NCI-H1048 (cell line): Measurements from ENCODE around the gene PLCB3.

Source experiments
- DNase-seq: peaks from one replicate; lab custom pipeline; 2025; lab: John Stamatoyannopoulos, UW

Gene PLCB3

DNA sequence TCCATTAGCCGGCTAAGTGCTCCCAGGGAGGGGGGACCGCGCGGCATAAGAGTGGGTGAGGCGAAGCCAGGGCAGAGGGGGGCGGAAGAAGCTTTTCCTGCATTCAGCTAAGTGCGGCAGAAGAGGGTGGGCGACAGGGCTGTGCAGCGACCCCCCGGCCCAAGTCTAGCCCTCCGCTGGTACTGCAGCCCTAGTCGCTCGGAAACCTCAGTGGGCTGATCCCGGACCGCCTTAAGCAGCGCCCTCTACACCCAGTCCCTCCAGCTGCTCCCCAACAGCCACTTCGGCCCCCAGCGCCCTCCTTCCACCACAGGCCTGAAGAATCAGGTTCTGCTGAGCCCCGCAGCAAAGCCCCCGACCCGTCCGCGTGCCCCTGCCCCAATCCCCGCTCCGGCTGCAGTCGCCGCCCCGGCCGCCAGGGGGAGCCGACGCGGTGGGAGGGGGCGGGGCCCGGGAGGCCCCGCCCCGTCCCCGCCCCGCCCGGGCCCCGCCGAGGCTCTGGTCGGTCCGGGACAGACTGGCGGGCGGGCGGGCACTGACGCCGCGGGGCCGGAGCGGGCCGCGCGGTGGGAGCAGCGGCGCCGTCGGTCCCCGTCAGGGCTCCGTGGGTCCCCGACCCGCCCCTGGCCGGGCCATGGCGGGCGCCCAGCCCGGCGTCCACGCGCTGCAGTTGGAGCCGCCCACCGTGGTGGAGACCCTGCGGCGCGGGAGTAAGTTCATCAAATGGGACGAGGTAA lies at the start of gene PLCB3:
Gene PLCB3 (plus strand): TSS at position 515 of the 737 bp plus-strand sequence. CDS start 120 bp downstream, at position 635.
- DNase-seq = no peak

DNA sequence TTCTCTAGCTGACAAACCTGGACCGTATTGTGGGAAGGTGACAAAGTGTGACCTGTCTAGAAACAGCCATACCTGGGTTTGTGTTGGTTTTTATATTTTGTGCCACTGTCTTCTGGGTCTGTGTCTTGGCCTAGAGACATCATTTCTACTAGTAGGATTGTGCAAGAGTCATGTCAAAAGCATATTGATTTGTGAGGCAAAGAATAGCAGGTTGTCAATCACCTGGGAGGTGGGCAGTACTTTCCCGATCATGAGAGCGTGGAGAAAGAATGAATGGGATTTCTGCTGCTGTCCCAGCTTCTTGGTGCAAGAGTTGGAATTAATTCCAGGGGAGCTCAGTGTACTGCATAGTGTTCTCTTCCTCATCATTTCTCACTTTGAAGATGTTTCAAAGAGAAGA lies 49.8 kb upstream of the PLCB3 start:
- DNase-seq = no peak

DNA sequence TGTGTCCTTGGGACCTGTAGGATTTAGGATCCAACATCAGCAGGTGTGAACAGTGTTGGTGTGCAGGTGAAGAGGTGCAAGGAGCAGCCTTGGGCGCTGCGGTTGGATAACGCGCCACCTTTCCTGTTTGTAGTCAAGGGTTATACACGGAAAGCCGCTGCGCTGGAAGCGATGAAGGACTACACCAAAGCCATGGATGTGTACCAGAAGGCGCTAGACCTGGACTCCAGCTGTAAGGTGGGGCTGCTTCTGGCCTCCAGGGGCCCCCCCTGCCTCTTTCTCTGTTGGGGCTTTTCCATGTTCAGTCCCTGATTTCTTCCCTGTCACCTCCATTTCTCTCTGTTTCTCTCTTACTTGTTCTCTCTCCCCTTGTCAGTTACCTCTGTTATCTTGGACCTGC lies 48.3 kb upstream of the PLCB3 start:
- DNase-seq = no peak

DNA sequence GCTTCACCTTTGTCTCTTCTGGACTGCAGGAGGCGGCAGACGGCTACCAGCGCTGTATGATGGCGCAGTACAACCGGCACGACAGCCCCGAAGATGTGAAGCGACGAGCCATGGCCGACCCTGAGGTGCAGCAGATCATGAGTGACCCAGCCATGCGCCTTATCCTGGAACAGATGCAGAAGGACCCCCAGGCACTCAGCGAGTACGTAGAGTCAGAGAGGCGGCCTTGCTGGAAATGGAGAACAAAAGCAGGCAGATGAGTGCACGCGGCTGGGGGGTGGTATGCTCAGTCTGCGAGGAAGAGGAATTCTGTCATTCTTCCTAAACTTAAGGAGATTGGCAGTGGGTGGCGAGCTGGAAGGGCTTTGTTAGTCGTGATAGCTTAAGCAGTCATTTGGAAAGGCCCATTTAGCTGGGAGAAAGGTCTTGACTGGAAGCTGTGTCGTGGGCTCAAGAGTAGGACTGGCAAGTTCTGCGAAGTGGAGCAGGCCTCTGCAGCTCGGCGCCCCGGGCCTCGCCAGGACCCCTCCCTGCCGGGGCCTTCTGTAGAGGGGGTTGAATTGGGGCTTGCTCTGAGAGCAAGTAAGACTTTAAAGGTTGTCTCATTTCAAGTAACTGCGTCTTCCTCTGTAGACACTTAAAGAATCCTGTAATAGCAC lies 47.8 kb upstream of the PLCB3 start:
- no peak for DNase-seq

DNA sequence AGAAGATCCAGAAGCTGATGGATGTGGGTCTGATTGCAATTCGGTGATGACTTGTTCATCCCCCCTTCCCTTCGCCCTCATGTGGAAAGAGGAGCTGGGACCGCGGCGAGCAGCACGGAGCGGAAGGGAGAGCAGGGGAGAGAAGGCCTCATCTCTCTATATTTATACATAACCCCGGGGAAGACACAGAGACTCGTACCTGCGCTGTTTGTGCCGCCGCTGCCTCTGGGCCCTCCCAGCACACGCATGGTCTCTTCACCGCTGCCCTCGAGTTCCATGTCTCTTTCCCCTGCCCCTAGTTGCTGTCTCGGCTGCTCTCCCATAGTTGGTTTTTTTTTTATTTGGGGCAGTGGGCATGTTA lies 47.3 kb upstream of the PLCB3 start:
- DNase-seq = no peak

DNA sequence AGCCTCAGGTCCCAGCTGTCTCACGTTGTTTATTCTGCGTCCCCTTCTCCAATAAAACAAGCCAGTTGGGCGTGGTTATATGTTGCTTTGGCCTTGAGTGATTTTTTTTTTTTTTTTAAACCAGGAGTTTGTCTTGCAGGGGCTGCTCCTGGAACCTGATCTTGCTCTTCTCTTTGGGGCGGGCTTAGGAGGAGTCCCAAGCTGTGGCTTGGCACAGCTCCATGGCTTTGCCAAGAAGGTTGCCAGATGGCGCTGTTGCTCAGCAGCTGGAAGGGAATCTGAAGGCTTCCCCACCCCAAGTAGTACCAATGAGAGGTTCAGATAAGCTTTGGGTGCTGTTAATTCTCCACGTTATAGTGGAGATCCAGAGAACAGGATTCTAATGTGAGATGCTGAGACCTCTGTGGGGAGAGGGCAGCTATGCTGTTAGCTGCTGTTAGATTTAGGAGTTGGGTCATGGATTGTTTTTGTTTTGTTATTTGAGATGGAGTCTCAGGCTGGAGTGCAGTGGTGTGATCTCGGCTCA lies 46.8 kb upstream of the PLCB3 start:
- DNase-seq = no peak

DNA sequence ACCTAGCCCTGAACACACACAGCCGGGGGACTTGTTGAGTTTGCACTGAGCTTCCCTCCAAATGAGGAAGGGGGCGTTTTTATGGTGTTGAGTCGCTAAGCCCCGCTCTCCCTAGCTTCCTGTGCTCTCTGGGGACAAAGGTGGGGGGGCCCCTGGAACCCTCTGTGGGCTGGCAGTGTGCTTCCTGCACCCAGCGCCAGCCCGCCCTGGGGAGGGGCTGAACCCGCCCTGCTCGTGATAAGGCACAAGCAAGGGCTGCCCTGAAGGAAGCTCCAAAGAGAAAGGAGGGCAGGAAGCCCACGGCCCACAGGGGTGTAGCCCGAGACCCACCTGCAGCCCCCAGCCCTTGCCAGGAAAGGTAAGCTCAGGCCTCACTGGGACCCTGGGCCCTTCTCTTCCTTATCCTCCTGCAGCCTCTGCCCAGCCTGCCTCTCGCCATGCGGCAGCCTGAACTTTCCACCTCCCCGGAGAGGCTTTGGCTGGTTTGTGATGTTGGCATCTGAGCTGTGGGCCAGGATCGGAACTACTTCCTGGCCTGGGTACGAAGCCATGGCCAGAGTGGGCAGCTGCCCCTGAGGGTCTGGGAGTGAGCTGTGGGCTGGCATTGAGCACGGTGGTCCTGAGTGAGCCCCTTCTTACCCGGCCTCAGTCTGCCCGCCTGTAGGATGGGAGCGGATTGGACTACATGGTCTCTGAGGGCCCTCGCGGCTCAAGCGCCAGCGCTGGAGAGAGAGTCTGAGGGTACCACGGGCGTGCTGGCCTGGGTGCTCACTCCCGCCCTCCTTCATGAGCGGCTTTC lies 44.7 kb upstream of the PLCB3 start, which contains the start of gene FERMT3:
Gene FERMT3 (plus strand): TSS at position 265 of the 799 bp plus-strand sequence. CDS start 644 bp downstream, outside the sequence.
- no peak for DNase-seq

DNA sequence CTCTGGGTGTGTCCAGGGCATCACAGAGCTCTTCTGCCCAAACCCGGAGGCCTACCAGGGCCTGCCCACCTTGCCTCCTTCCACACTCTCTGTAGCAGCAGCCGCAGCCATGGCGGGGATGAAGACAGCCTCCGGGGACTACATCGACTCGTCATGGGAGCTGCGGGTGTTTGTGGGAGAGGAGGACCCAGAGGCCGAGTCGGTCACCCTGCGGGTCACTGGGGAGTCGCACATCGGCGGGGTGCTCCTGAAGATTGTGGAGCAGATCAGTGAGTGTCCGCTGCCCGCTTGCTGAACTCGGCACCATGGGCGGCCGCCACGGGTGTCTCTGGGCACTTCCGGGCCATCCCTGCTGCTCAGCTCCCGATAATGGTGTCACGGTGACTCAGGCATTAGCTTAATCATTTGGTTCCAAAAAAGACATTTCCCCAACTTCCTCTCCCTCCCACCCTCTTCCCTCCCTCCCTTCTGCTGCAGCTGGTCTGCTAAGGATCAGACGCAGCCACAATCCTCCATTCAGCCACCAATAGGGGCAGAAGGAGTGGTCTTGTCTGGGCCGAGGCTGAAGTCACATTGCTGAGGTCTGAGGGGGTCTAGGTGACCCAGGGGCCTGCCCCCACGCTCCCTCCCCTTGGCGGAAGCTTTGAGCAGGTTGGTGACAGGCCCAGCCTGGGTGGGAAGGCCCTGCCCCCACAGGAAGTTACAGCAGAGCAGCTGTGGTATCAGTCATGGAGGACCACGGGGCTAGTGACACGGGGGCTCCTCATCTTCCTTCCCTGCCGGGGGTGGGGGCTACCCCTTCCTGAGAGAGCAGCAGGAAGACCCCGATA lies 43.9 kb upstream of the PLCB3 start:
- no peak for DNase-seq

DNA sequence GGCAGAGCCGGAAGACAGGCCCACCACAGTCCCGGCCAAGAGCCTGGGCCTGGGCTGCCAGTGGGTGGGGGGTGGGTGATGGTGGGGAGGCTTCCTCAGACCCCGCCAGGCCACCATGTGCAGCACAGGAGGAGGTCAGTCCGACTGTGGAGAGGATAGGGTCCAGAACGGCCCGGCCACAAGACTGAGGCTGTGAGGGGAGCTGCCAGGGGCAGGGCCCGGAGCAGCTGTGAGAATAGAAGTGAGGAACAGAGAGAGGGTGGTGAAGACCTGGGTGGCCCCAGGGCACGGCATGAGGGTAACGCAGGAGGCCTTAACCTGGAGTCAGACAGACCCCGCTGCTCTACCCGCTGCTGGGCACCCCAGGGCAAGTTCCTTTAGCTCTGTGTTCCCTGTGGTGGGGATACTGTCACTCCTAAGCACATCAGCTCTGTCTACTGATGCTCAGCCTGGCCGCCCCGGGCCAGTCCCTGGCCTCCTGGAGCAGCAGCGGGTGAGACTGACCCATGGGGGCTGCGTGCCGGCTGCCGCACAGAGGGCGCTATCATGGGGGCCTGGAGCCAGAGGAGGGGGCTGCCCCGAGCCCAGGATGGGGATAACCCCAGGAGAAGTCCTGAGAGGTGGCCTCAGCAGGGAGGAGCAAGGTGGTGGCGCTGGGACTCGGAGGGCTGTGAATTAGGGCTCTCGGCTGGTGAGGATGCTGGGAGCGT lies 43.1 kb upstream of the PLCB3 start:
- DNase-seq = no peak

DNA sequence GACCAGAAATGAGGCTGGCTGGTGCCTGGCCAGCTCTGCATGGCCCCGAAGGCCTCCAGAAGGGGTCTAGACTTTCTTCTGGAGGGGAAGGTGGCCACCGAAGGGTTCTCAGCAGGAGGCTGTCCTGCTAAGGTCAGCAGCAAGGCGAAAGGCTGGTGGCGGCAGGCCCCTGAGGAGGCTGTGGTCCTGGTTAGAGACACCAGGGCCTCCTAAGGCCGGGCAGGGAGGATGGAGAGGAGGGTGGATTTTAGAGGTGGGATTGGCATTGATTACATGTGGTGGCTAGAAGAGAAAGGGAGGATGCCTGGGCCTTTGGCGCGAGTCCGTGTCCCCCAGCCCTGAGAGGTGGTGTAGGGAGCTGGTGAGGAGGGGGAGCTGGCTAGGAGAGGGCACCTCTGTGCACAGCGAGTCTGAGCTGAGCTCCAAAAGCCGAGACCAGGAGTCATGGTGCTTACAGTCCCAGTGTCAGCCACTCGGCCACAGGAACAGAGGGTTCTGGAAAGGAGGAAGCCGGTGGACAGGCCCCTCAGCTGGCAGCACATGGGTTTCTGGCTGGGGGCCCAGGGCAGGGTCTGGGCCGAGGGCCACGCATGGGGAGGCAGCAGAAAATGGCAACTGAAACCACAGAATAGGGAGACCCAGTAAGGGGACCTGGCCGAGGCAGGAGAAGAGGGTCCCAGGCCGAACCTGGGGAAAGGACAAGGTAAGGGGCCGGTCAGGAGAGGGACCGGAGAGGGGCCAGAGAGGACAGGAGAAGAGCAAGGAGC lies 42.4 kb upstream of the PLCB3 start:
- DNase-seq = no peak

DNA sequence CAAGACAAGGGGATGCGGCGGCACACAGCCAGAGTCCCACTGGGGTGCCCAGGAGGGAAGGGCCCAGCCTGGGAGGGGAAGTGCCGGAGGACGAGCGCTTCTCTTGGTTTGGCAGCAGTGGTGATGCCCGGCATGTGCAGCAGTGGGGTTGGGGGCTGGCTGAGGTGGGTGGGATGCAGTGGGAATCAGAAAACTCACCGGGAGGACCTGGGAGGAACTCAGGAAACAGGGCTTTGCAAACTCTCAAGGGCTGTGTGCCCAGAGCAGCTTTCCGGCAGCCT lies 41.8 kb upstream of the PLCB3 start:
- no peak for DNase-seq

DNA sequence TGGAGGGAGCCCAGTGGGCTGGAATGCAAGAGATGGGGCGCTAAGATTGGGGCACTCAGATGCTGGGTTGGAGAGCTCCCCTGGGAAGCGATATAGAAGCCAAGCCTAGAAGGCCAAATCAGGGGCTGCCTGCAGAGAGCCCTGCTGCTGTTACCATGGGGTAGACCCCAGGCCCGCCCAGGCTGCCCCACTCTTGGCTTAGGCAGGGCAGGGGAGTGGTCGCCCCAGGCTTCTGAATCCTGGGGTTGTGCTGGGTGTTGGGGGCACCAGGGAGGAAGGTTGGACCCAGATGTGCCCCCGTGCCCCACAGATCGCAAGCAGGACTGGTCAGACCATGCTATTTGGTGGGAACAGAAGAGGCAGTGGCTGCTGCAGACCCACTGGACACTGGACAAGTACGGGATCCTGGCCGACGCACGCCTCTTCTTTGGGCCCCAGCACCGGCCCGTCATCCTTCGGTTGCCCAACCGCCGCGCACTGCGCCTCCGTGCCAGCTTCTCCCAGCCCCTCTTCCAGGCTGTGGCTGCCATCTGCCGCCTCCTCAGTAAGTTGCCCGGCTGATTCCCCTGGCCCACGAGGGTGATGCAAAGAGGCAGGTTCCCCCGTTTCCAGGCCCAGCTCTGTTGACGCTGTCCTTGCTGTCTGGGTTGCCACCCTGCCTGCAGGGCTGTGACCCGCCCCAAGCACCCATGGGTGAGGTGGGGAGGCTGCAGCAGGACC lies 40.9 kb upstream of the PLCB3 start:
- DNase-seq = no peak

DNA sequence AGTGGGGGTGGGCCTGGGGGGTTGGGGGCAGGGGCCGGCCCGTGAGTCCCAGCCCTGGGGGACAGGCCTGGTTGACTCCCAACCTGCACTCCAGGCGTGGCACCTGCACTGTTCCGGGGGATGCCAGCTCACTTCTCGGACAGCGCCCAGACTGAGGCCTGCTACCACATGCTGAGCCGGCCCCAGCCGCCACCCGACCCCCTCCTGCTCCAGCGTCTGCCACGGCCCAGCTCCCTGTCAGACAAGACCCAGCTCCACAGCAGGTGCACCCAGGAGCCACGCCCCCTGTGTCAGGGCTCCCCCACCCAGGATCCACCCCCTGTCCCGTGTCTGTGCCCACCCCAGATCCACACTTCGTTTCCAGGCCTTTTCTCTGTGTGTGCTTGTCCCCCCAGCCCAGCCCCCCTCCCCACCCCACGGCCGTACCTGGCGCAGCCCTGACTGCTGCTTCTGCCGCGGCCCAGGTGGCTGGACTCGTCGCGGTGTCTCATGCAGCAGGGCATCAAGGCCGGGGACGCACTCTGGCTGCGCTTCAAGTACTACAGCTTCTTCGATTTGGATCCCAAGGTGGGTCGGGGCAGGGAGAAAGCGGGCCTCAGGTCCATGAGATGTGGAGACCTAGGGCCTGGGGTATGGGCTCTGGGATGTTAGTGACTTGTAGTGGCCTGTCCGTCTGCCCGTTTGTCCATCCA lies 40.0 kb upstream of the PLCB3 start:
- DNase-seq = no peak

DNA sequence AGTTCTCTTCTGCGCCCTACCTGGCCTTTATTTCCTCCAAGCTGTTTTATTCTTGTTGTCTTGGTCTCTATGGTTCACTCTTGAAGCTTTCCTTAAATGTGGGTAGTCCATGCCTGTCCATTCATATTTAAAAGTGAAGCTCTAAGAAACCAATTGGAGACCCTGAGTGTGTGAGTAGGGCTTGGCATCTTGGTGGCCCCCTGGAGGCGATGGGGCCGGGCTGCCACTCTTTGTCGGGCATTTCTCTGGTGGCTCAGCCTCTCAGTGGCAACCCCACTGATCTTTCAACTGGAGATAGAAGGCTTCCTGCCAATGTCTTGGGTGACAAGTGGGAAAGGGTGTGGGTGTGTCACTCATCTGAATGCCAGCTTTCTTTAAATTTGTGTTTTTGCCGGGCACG lies 34.5 kb upstream of the PLCB3 start:
- no peak for DNase-seq

DNA sequence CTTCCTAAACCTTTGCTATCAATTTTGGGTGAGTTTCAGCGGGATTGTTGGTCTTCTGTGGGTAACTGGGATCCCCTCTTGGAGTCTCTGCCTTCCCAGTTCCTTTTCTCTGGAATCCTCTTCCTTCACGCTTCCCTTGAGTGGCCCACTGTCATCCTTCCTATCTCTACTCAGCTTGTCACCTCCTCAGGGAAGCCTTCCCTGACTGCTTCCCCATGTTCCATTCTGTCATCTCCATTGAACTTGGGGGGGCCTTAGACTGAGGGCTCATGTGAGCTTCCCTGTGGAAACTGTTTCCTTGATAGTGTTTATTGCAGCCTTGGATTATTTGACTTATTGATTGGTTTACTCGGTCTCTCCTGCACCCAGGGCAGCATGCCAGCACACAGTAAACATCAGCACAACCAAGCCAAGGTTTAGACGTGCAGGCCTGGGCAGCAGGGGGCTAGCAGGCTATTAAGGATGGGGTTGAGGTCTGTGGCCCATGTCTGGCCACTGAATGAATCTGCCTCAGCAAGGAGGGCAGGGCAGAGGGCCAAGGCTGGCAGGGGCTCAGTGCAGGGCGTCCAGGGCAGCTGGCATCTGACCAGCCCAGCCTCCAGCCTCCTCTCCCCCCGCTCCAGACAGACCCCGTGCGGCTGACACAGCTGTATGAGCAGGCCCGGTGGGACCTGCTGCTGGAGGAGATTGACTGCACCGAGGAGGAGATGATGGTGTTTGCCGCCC lies 32.5 kb upstream of the PLCB3 start:
- no peak for DNase-seq

DNA sequence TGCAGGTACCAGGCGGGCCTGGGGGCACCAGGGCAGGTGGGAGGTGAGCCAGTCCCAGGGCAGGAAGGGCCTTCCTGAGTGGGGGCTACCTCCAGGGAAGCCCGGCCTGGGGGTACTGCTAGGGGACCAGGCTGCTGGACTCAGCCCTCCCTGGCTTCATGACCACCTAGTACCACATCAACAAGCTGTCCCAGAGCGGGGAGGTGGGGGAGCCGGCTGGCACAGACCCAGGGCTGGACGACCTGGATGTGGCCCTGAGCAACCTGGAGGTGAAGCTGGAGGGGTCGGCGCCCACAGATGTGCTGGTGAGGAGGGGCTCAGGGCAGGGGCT lies 32.0 kb upstream of the PLCB3 start:
- no peak for DNase-seq

DNA sequence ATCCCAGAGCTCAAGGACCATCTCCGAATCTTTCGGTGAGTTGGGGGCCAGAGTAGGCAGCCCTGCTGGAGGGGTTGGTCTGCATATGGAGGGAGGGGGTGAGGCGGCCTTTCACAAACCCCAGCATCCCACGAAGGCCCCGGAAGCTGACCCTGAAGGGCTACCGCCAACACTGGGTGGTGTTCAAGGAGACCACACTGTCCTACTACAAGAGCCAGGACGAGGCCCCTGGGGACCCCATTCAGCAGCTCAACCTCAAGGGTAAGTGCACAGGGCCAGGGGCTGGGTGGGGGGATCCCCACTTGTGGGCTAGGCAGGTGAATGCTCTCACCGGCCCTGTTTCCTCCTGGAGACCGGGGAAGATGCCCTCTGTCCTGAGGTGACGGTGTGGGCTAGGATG lies 31.6 kb upstream of the PLCB3 start:
- no peak for DNase-seq

DNA sequence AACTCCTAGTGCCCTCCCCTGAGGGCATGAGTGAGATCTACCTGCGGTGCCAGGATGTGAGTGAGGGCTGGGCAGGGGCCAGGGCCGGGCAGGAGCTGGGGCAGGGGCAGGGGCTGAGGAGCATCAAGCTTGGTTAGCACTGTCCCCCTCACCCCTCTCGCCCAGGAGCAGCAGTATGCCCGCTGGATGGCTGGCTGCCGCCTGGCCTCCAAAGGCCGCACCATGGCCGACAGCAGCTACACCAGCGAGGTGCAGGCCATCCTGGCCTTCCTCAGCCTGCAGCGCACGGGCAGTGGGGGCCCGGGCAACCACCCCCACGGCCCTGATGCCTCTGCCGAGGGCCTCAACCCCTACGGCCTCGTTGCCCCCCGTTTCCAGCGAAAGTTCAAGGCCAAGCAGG lies 31.1 kb upstream of the PLCB3 start:
- DNase-seq = no peak

DNA sequence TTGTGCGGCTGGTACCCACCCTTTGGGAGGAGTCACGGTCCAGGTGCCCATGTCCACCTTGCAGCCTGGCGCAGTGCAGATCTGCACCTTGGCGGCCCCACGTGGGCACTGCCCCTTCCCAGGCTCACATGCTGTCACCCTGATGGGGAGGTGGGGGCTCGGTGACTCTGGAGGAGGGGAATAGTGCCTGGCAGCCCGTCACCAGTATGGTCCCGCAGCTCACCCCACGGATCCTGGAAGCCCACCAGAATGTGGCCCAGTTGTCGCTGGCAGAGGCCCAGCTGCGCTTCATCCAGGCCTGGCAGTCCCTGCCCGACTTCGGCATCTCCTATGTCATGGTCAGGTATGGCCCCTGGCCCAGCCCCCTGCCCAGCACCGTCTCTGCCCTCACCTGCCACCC lies 30.5 kb upstream of the PLCB3 start:
- no peak for DNase-seq
